Mesenteric fat pad (tissue), 1 donor: ENCODE data around the gene OPCML. TPM values are rescaled to one million over a fixed set of nuclear protein-coding genes. Genes with fewer than 3 reads are reported as not detected.

Experiments
- DNase-seq: peaks from one replicate; pipeline ENCODE4 v3.0.0-alpha.2; 2020; ENCODE audit warnings: low spot score
- total RNA-seq: library from RNA; stranded (reverse); fragmentation: NEBNext Ultra II Directional; extraction: Animal tissue kit (Norgen Biotek cat#: 25700); gene quantifications from one replicate; pipeline ENCODE4 v1.2.1, GENCODE V29; 2021
- donor health status: DM: yes; HTN: yes; CAD: no.

The OPCML gene
- total RNA-seq, 1 donor from 2014 or later, result 0.39 TPM

GRCh38 chr11:133136376-133136775 is 395.9 kb downstream of the OPCML start:
- no peak for DNase-seq

- no peak for DNase-seq
Measured at GRCh38 chr11:133134314-133135173, 397.8 kb downstream of the OPCML start.

GRCh38 chr11:133133606-133134005 is 398.7 kb downstream of the OPCML start:
- DNase-seq, result no peak

GRCh38 chr11:133133050-133133449 is 399.3 kb downstream of the OPCML start:
- DNase-seq, result no peak

- no peak for DNase-seq
Measured at GRCh38 chr11:133127741-133128140, 404.6 kb downstream of the OPCML start.

- no peak for DNase-seq
Measured at GRCh38 chr11:133123796-133124195, 408.5 kb downstream of the OPCML start.

- DNase-seq, result no peak
Measured at GRCh38 chr11:133123366-133123765, 408.9 kb downstream of the OPCML start.

- no peak for DNase-seq
Measured at GRCh38 chr11:133122256-133122655, 410.0 kb downstream of the OPCML start.

GRCh38 chr11:133118563-133119268 is 413.6 kb downstream of the OPCML start:
- DNase-seq, result no peak

GRCh38 chr11:133115099-133115498 is 417.2 kb downstream of the OPCML start:
- DNase-seq, result no peak

- DNase-seq, result no peak
Measured at GRCh38 chr11:133107763-133108162, 424.5 kb downstream of the OPCML start.

- no peak for DNase-seq
Measured at GRCh38 chr11:133107136-133107535, 425.2 kb downstream of the OPCML start.

- no peak for DNase-seq
Measured at GRCh38 chr11:133106417-133106816, 425.9 kb downstream of the OPCML start.

GRCh38 chr11:133104009-133104744 is 428.1 kb downstream of the OPCML start:
- no peak for DNase-seq

GRCh38 chr11:133096981-133097380 is 435.3 kb downstream of the OPCML start:
- no peak for DNase-seq

- DNase-seq, result no peak
Measured at GRCh38 chr11:133086518-133086917, 445.8 kb downstream of the OPCML start.

GRCh38 chr11:133082841-133083488 is 449.3 kb downstream of the OPCML start:
- no peak for DNase-seq

- no peak for DNase-seq
Measured at GRCh38 chr11:133082453-133082781, 449.9 kb downstream of the OPCML start.

- no peak for DNase-seq
Measured at GRCh38 chr11:133081730-133082452, 450.4 kb downstream of the OPCML start.

GRCh38 chr11:133081020-133081419 is 451.3 kb downstream of the OPCML start:
- no peak for DNase-seq
